ENCODE results near the gene RAD51C.

The RAD51C gene

DNA sequence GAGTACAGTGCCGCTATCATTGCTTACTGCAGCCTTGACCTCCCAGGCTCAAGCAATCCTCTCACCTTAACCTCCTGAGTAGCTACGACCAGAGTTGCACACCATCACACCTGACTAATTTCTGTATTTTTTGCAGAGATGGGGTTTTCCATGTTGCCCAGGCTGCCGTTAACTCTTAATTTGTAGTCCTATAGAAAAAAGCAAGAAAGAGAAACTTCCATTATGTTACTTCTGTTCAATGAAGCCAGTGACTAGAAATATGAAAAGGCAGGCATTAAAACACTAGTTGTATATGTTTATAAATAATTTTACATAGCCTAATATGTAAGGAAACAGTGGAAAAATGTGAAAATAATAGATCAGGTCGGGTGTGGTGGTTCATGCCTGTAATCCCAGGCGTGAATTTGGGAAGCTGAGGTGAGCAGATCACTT, 9.7 kb downstream of the RAD51C start:
- CTCF ChIA-PET: interaction anchor here (0.9 to 4.5 kb wide), 5 partner anchors 9 to 303 kb away, joined by 3 to 23 read pairs (median 7); no protein-coding TSS in a partner anchor

GRCh38 chr17:58702708-58703107, 10.3 kb downstream of the RAD51C start:
- CTCF ChIA-PET: interaction anchor here (0.9 to 4.5 kb wide), 5 partner anchors 8 to 303 kb away, joined by 3 to 23 read pairs (median 4); no protein-coding TSS in a partner anchor
- no peak for TF ChIP-seq CTCF (IDR thresholded peaks at IDR 0.05; ENCODE audit: insufficient read depth, low read length, missing control alignments)
- H3K4me3 ChIP-seq (ENCODE audit: low read depth, low read length): no peak overlapping the region
- no peak for DNase-seq (ENCODE audit: low read depth, low spot score)
- POLR2A ChIA-PET: no interaction called here

More for the DNA sequence above, 9.7 kb downstream of the RAD51C start:
- no peak for TF ChIP-seq CTCF (IDR thresholded peaks at IDR 0.05; ENCODE audit: insufficient read depth, low read length, missing control alignments)
- no peak for DNase-seq (ENCODE audit: low read depth, low spot score)
- POLR2A ChIA-PET: interaction anchor here (0.7 kb wide), 1 partner anchor 71 kb away, joined by 5 read pairs; no protein-coding TSS in a partner anchor
- H3K4me3 ChIP-seq (ENCODE audit: low read depth, low read length): no peak overlapping the region

DNA sequence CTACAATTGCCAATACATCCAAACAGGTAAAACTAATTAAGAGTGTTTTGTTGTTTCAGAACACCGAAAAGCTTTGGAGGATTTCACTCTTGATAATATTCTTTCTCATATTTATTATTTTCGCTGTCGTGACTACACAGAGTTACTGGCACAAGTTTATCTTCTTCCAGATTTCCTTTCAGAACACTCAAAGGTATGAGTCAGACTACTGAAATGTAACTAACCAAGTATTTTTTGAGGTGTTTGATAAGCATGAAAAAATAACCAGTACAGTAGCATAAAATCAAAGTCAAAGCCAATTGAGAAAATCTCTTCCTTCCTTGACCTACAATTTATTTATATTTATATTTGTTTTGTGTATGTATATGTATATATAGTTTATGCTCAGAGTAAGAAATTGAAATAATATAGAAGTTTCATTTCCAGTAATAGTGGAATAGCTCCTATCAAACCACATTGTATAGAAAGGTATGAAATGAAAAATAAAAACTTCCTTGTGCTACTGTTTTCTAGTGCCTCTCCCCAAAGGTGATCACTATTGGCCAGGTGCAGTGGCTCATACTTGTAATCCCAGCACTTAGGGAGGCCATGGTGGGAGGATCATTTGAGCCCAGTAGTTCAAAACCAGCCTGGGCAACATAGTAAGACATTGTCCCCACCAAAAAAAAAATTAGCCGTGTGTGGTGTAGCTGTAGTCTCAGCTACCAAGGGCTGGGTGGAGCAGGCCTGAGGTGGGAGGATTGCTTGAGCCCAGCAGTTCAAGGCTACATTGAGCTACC, 10.9 kb downstream of the RAD51C start:
- ChIA-PET CTCF (interaction anchor here (0.8 to 4.5 kb wide), 5 partner anchors 7 to 302 kb away, joined by 3 to 23 read pairs (median 4); no protein-coding TSS in a partner anchor), POLR2A (no interaction called here)
- TF ChIP-seq CTCF (IDR thresholded peaks at IDR 0.05; ENCODE audit: insufficient read depth, low read length, missing control alignments): no peak
- peak; percentile 3 for DNase-seq (ENCODE audit: low read depth, low spot score)
- H3K4me3 ChIP-seq (ENCODE audit: low read depth, low read length): no peak overlapping the region

GRCh38 chr17:58703916-58704286, 11.5 kb downstream of the RAD51C start:
- no peak for DNase-seq (ENCODE audit: low read depth, low spot score)
- ChIA-PET POLR2A (no interaction called here), CTCF (interaction anchor here (0.8 to 2.7 kb wide), 4 partner anchors 10 to 301 kb away, joined by 3 to 10 read pairs (median 4); no protein-coding TSS in a partner anchor)
- no peak for TF ChIP-seq CTCF (IDR thresholded peaks at IDR 0.05; ENCODE audit: insufficient read depth, low read length, missing control alignments)
- no peak overlapping the region for H3K4me3 ChIP-seq (ENCODE audit: low read depth, low read length)

DNA sequence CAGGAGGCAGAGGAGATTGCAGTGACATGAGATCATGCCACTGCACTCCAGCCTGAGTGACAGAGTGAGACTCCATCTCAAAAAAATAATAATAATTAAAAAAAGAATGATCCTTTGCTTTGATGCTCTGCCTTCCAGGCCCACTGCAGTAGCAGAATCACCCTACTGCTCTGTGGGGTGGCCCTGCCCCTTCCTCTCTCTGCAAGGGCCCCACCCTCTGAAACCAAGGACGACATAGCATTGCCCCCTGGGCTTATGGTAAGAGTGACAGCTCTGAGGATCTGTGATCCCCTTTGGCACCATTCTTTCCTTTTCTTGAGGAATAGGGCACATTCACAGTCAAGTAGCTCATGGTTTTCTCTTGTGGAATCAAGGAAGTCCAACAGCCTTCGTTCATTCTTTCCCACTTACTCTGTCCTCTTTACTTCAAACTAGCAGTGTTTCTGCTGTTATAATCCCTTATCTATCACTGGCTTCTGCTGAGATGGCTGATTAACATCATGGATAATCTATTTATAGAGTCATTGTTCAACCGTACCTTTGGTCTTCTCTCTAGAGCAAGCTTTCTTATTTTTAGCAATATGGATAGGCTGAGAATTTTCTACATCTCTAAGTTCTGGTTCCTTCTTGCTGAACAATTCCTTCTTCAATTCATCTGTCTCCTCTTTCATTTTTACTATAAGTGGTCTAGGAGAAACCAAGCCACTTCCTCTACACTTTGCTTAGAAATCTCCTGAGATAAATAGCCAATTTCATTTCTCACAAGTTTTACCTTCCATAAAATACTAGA, 14.1 kb downstream of the RAD51C start:
- ChIA-PET POLR2A (no interaction called here), CTCF (interaction anchor here (0.9 to 2.4 kb wide), 2 partner anchors 188 to 299 kb away, joined by 3 to 13 read pairs; no protein-coding TSS in a partner anchor)
- DNase-seq (ENCODE audit: low read depth, low spot score): no peak
- no peak for TF ChIP-seq CTCF (IDR thresholded peaks at IDR 0.05; ENCODE audit: insufficient read depth, low read length, missing control alignments)
- H3K4me3 ChIP-seq (ENCODE audit: low read depth, low read length): no peak overlapping the region

All from AG04449 (cell line).